Keratinocyte (primary cell): Measurements from ENCODE around the gene CXXC5.

Experiments
- EZH2 ChIP-seq: IDR thresholded peaks from one replicate; pipeline ENCODE4 v1.6.1; 2012; ENCODE audit warnings: inconsistent platforms, mild to moderate bottlenecking, low read length, moderate library complexity
- TF ChIP-seq, protein P1 (sequence below), 3 experiments: IDR thresholded peaks in 1 of 3; conservative IDR thresholded peaks in 1 of 3; optimal IDR thresholded peaks in 1 of 3; 2 replicates in 2 of 3; 3 replicates in 1 of 3; pipeline versions ENCODE3 to v1.5.1; 2011; ENCODE audit warnings: low read length in 3 of 3, mild to moderate bottlenecking in 3 of 3, moderate library complexity in 2 of 3, control low read depth in 1 of 3, inconsistent platforms in 1 of 3; ENCODE audit not compliant: insufficient read depth in 2 of 3; ENCODE audit errors: extremely low read depth in 1 of 3

DNA sequence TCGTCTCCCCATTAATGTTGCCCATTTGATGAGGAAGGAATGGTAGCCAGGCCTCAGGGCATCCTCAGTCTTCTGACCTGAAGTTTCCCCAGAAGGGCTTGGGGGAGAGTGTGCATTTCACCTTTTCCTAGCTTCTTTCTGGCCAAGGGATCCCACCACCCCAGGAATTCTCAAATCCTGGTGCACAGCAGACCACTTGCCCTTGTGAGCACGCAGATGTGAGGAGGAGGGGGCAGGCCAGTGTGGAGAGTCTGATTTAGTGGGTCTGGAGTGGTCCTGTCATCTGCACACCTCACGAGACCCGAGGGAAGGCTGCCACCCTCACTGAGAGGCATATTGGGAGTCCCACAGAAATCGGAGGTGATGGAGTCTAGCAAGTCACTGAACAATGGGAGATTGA lies 64.3 kb downstream of the CXXC5 start:
- TF ChIP-seq, protein P1, sequence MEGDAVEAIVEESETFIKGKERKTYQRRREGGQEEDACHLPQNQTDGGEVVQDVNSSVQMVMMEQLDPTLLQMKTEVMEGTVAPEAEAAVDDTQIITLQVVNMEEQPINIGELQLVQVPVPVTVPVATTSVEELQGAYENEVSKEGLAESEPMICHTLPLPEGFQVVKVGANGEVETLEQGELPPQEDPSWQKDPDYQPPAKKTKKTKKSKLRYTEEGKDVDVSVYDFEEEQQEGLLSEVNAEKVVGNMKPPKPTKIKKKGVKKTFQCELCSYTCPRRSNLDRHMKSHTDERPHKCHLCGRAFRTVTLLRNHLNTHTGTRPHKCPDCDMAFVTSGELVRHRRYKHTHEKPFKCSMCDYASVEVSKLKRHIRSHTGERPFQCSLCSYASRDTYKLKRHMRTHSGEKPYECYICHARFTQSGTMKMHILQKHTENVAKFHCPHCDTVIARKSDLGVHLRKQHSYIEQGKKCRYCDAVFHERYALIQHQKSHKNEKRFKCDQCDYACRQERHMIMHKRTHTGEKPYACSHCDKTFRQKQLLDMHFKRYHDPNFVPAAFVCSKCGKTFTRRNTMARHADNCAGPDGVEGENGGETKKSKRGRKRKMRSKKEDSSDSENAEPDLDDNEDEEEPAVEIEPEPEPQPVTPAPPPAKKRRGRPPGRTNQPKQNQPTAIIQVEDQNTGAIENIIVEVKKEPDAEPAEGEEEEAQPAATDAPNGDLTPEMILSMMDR (optimal IDR thresholded peaks at IDR 0.05 in 1 of 3, IDR thresholded peaks at IDR 0.05 in 1 of 3, conservative IDR thresholded peaks at IDR 0.05 in 1 of 3; ENCODE audit: extremely low read depth in 1 of 3, insufficient read depth in 2 of 3, low read length in 3 of 3), result no peak
- no peak for TF ChIP-seq EZH2
